ENCODE data around the gene SLC12A7. TPM values are rescaled to one million over a fixed set of nuclear protein-coding genes. Genes with fewer than 3 reads are reported as not detected.

SLC12A7 gene
- total RNA-seq, 1 experiment from 2014 or later, result 6.3 TPM

- CTCF ChIA-PET, result no interaction called here
Observed at GRCh38 chr5:1073239-1074102, 38.4 kb downstream of the SLC12A7 start.

GRCh38 chr5:1069720-1070088 is 42.2 kb downstream of the SLC12A7 start:
- TF ChIP-seq CTCF (IDR thresholded peaks at IDR 0.05; ENCODE audit: unreplicated experiment), result no peak
- no TSS peak for BruUV-seq (replicated peaks)
- CTCF ChIA-PET, result interaction anchor here (0.8 kb wide), 1 partner anchor 146 kb away, joined by 3 read pairs; no protein-coding TSS in a partner anchor
- POLR2A ChIA-PET, result no interaction called here
- Mint-ChIP-seq H3K36me3 (ENCODE audit: insufficient read depth, unreplicated experiment) (no peaks in the 10 kb centered on the region), H3K27me3 (ENCODE audit: insufficient read depth, unreplicated experiment) (no peaks in the 10 kb centered on the region), H3K4me3 (ENCODE audit: unreplicated experiment) (no peak overlapping the region), H3K9me3 (ENCODE audit: unreplicated experiment) (no peaks in the 10 kb centered on the region), H3K4me1 (ENCODE audit: insufficient read depth, unreplicated experiment) (no peaks in the 10 kb centered on the region), H3K27ac (ENCODE audit: low read depth, unreplicated experiment) (no peak overlapping the region)
- intact Hi-C loops (cut with micrococcal nuclease), result no loop called here
- no peak for DNase-seq (ENCODE audit: unreplicated experiment)

More at GRCh38 chr5:1073239-1074102, 38.4 kb downstream of the SLC12A7 start:
- DNase-seq (ENCODE audit: unreplicated experiment), result no peak
- no peaks in the 10 kb centered on the region for H3K27me3 Mint-ChIP-seq (ENCODE audit: insufficient read depth, unreplicated experiment)
- TF ChIP-seq CTCF (IDR thresholded peaks at IDR 0.05; ENCODE audit: unreplicated experiment), result no peak
- no peaks in the 10 kb centered on the region for H3K36me3 Mint-ChIP-seq (ENCODE audit: insufficient read depth, unreplicated experiment)
- no peak overlapping the region for H3K4me3 Mint-ChIP-seq (ENCODE audit: unreplicated experiment)
- no peaks in the 10 kb centered on the region for H3K4me1 Mint-ChIP-seq (ENCODE audit: insufficient read depth, unreplicated experiment)
- intact Hi-C loops (cut with micrococcal nuclease), result no loop called here
- no peaks in the 10 kb centered on the region for H3K9me3 Mint-ChIP-seq (ENCODE audit: unreplicated experiment)
- no peak overlapping the region for H3K27ac Mint-ChIP-seq (ENCODE audit: low read depth, unreplicated experiment)
- POLR2A ChIA-PET, result interaction anchor here (0.6 kb wide), 1 partner anchor 628 kb away, joined by 4 read pairs; no protein-coding TSS in a partner anchor
- BruUV-seq (replicated peaks), result no TSS peak

GRCh38 chr5:1068895-1069719 is 42.8 kb downstream of the SLC12A7 start:
- DNase-seq (ENCODE audit: unreplicated experiment), result no peak
- intact Hi-C loops (cut with micrococcal nuclease), result no loop called here
- no peaks in the 10 kb centered on the region for H3K4me1 Mint-ChIP-seq (ENCODE audit: insufficient read depth, unreplicated experiment)
- no TSS peak for BruUV-seq (replicated peaks)
- no peaks in the 10 kb centered on the region for H3K27me3 Mint-ChIP-seq (ENCODE audit: insufficient read depth, unreplicated experiment)
- H3K27ac Mint-ChIP-seq (ENCODE audit: low read depth, unreplicated experiment), result no peak overlapping the region
- H3K9me3 Mint-ChIP-seq (ENCODE audit: unreplicated experiment), result no peaks in the 10 kb centered on the region
- no peak for TF ChIP-seq CTCF (IDR thresholded peaks at IDR 0.05; ENCODE audit: unreplicated experiment)
- H3K36me3 Mint-ChIP-seq (ENCODE audit: insufficient read depth, unreplicated experiment), result no peaks in the 10 kb centered on the region
- CTCF ChIA-PET, result interaction anchor here (0.8 kb wide), 1 partner anchor 145 kb away, joined by 3 read pairs; no protein-coding TSS in a partner anchor
- no peak overlapping the region for H3K4me3 Mint-ChIP-seq (ENCODE audit: unreplicated experiment)
- POLR2A ChIA-PET, result no interaction called here

- POLR2A ChIA-PET, result no interaction called here
- no peak overlapping the region for H3K4me3 Mint-ChIP-seq (ENCODE audit: unreplicated experiment)
- DNase-seq (ENCODE audit: unreplicated experiment), result no peak
- no peaks in the 10 kb centered on the region for H3K27me3 Mint-ChIP-seq (ENCODE audit: insufficient read depth, unreplicated experiment)
- TF ChIP-seq CTCF (IDR thresholded peaks at IDR 0.05; ENCODE audit: unreplicated experiment), result no peak
- no peaks in the 10 kb centered on the region for H3K9me3 Mint-ChIP-seq (ENCODE audit: unreplicated experiment)
- CTCF ChIA-PET, result no interaction called here
- no peak overlapping the region for H3K27ac Mint-ChIP-seq (ENCODE audit: low read depth, unreplicated experiment)
- intact Hi-C loops (cut with micrococcal nuclease), result no loop called here
- H3K4me1 Mint-ChIP-seq (ENCODE audit: insufficient read depth, unreplicated experiment), result no peaks in the 10 kb centered on the region
- H3K36me3 Mint-ChIP-seq (ENCODE audit: insufficient read depth, unreplicated experiment), result no peaks in the 10 kb centered on the region
- no TSS peak for BruUV-seq (replicated peaks)
Observed at GRCh38 chr5:1068204-1068894, 43.5 kb downstream of the SLC12A7 start.

Measured in MCF 10A (cell line).